Measurements from ENCODE around the gene SIGLEC11. TPM values are rescaled to one million over a fixed set of nuclear protein-coding genes. Genes with fewer than 3 reads are reported as not detected.

Gene SIGLEC11
- total and polyA plus RNA-seq, 2 donors (not counting 3 experiments of a cell fraction or from before 2014, with no cell fraction given) = not detected

DNA sequence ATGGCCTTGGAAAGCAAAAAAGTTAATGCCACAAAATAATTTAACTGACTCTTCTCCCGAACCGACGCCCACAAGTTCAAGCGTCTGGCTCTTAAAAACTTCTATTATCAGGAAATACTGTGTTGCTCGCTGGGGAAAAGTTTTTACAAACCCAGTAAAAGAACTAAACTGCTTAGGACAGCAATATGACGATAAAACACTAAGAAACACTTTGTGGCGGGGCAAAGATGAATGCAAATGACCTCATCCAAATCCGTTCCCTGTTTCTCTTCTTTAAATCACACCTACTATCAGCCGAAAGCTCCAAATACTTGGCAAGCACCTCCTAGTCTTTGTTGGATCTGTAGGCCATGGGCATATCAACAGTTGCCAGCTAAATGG, 4.9 kb downstream of the SIGLEC11 start:
- H3K4me2 ChIP-seq (ENCODE audit: insufficient read depth, low read length) = no peak overlapping the region
- no peak overlapping the region for H3K27ac ChIP-seq (ENCODE audit: insufficient read depth, low read depth, low read length)
- H3K36me3 ChIP-seq (ENCODE audit: control insufficient read depth in 2 of 2, extremely low read depth in 1 of 2, insufficient read depth in 2 of 2, low read length in 2 of 2) = no peaks in the 10 kb centered on the region
- peaks cover 9 to 16% of the 10 kb centered on the region in 2 experiments for H3K27me3 ChIP-seq (ENCODE audit: control insufficient read depth in 2 of 2, insufficient read depth in 2 of 2, low read length in 2 of 2)
- no peak overlapping the region for H3K4me3 ChIP-seq (replicated peaks in 1 of 3; ENCODE audit: insufficient read depth in 1 of 3, low read depth in 1 of 3, low read length in 3 of 3)
- intact Hi-C loops (cut with micrococcal nuclease) = no loop called here
- no peak overlapping the region for H2AFZ ChIP-seq (ENCODE audit: low read depth, low read length)
- no peaks in the 10 kb centered on the region for H3K79me2 ChIP-seq (ENCODE audit: control insufficient read depth, insufficient read depth, low read length)
- TF ChIP-seq, protein P1, sequence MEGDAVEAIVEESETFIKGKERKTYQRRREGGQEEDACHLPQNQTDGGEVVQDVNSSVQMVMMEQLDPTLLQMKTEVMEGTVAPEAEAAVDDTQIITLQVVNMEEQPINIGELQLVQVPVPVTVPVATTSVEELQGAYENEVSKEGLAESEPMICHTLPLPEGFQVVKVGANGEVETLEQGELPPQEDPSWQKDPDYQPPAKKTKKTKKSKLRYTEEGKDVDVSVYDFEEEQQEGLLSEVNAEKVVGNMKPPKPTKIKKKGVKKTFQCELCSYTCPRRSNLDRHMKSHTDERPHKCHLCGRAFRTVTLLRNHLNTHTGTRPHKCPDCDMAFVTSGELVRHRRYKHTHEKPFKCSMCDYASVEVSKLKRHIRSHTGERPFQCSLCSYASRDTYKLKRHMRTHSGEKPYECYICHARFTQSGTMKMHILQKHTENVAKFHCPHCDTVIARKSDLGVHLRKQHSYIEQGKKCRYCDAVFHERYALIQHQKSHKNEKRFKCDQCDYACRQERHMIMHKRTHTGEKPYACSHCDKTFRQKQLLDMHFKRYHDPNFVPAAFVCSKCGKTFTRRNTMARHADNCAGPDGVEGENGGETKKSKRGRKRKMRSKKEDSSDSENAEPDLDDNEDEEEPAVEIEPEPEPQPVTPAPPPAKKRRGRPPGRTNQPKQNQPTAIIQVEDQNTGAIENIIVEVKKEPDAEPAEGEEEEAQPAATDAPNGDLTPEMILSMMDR (IDR thresholded peaks at IDR 0.05; ENCODE audit: extremely low read depth in 1 of 2, insufficient read depth in 1 of 2, low read depth in 1 of 2, low read length in 2 of 2) = no peak
- TF ChIP-seq MYC (IDR thresholded peaks at IDR 0.05; ENCODE audit: low read depth, low read length) (no peak), FOS (IDR thresholded peaks at IDR 0.05; ENCODE audit: borderline replicate concordance, insufficient read depth, low read length) (no peak), POLR2AphosphoS5 (IDR thresholded peaks at IDR 0.05; ENCODE audit: insufficient read depth, low read depth, low read length) (no peak), EZH2 (IDR thresholded peaks at IDR 0.05; ENCODE audit: borderline replicate concordance, low read depth, low read length, severe bottlenecking) (no peak), POLR2A (IDR thresholded peaks at IDR 0.05; ENCODE audit: low read depth, low read length) (no peak), JUN (IDR thresholded peaks at IDR 0.05; ENCODE audit: borderline replicate concordance, insufficient read depth, insufficient read length, low read depth) (no peak), GATA2 (IDR thresholded peaks at IDR 0.05; ENCODE audit: insufficient read depth, insufficient read length, low read depth, low read length) (no peak)
- TF ChIP-seq, protein P2, sequence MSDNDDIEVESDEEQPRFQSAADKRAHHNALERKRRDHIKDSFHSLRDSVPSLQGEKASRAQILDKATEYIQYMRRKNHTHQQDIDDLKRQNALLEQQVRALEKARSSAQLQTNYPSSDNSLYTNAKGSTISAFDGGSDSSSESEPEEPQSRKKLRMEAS (IDR thresholded peaks at IDR 0.05; ENCODE audit: insufficient read depth, insufficient read length) = no peak
- ChIA-PET CTCF (no interaction called here), POLR2A (no interaction called here)
- no peaks in the 10 kb centered on the region for H3K9me3 ChIP-seq (replicated peaks; ENCODE audit: control insufficient read depth, insufficient read depth, low read length)
- FAIRE-seq (no peak), DNase-seq (ENCODE audit: low read depth, low spot score) (no peak)
- no peak overlapping the region for H3K9ac ChIP-seq (replicated peaks; ENCODE audit: extremely low read depth, insufficient read depth, low read length)
- H3K9me1 ChIP-seq (replicated peaks; ENCODE audit: control insufficient read depth, extremely low read depth, insufficient read depth, low read length) = no peaks in the 10 kb centered on the region
- H3K4me1 ChIP-seq (ENCODE audit: control insufficient read depth, extremely low read depth, insufficient read depth, low read length) = peaks cover 5% of the 10 kb centered on the region
- no TSS peak for BruUV-seq (replicated peaks)
- dilution Hi-C loops (cut with MboI; ENCODE audit: extremely low pct_ligation_motif_present, low sequenced_read_pairs) = no loop called here
- no peaks in the 10 kb centered on the region for H4K20me1 ChIP-seq (replicated peaks; ENCODE audit: control insufficient read depth, extremely low read depth, insufficient read depth, low read length)

Data from endothelial cell of umbilical vein (primary cell).